HG02938 (cell line): ENCODE results near the gene EIF4G3.

ENCODE experiments used
- ATAC-seq: cut with Tn5 transposase; IDR thresholded peaks from one replicate; pipeline ENCODE4 v1.9.1; 2021; ENCODE audit warnings: mild to moderate bottlenecking, moderate library complexity; ENCODE audit not compliant: unreplicated experiment

Gene EIF4G3

DNA sequence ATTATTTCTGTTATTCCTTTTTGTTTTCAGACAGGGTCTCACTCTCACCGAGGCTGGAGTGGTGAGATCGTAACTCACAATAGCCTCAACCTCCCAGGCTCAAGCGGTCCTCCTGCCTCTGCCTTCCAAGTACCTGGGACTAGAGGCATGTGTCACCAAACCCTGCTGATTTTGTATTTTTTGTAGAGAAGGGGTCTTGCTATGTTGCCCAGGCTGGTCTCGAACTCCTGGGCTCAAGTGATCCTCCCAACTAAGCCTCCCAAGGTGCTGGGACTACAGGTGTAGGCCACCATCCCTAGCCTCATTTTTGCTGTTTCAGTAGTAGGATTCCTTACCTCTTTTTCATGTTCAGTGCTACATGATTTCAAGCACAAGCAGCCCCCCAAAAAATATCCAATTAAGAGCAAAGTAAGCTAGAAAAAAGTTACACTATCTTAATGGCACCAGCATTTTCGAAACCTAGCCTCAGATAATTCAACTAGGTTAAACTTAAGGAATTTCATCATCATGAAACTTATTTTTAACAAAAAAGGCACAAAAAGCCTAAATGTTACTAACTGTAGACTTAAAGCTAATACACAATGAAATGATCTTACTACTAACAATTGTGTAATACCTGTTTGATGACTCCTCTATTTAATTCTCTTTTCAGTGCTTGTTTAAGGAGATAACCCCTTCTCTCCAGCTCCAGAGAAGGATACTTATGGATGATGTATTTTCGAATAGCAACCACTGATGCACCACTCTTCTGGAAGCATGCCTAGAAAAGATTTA lies 406.2 kb downstream of the EIF4G3 start:
- ATAC-seq, result no peak

GRCh38 chr1:20767271-20767670 lies 409.4 kb downstream of the EIF4G3 start:
- ATAC-seq, result no peak

DNA sequence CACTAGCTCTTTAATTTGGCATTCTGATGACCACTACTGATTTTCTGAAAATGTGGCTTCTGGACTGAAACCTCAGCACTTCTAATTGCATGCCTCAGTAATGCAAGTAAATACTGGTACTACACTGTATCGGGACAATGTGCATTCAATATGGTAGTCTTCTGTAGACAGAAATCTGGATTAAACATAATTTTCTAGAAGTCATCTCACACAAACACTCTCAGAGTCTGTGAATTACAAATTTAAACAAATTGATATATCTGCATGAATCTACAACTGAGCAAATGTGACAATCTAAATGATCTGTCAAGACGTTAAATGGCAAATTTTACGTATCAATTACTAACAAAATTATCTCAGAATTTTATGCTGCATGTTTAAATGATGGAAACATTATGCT lies 413.3 kb downstream of the EIF4G3 start:
- ATAC-seq, result no peak

DNA sequence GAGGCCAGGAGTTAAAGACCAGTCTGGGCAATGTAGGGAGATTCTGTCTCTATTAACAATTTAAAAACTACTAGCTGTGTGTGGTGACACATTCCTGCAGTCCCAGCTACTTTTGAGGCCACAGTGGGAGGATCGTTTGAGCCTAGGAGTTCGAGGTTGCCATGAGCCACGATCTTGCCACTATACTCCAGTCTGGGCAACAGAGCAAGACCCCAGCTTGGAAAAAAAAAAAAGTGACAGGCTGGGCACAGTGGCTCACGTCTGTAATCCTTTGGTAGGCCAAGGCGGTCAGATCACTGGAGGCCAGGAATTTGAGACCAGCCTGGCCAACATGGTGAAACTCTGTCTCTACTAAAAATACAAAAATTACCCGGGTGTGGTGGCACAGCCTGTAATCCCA lies 416.4 kb downstream of the EIF4G3 start:
- ATAC-seq, result no peak
